ENCODE data around the gene ST7L. TPM values are rescaled to one million over a fixed set of nuclear protein-coding genes. Genes with fewer than 3 reads are reported as not detected.

ST7L gene
- total and polyA plus RNA-seq, 10 of the 15 experiments (the other 5 are each of a cell fraction or from before 2014, with no cell fraction given), result 3.6 to 13.7 (median 8.9) TPM

- FAIRE-seq, result no peak
- H3K4me2 ChIP-seq (ENCODE audit: control insufficient read depth, insufficient read depth), result no peak overlapping the region
- TF ChIP-seq RBBP5 (conservative IDR thresholded peaks at IDR 0.05) (no peak), EP300 (IDR thresholded peaks at IDR 0.05; ENCODE audit: borderline replicate concordance in 1 of 2, control insufficient read depth in 1 of 2, low read depth in 2 of 2, low read length in 2 of 2) (no peak), EED (IDR thresholded peaks at IDR 0.05; ENCODE audit: low read depth) (no peak), ZZZ3 (IDR thresholded peaks at IDR 0.05; ENCODE audit: control insufficient read depth, insufficient read length, low read depth) (no peak), SIX5 (IDR thresholded peaks at IDR 0.05; ENCODE audit: low read depth, low read length, severe bottlenecking) (no peak), MYB (IDR thresholded peaks at IDR 0.05; ENCODE audit: borderline replicate concordance, low read depth, low read length) (no peak), SP1 (IDR thresholded peaks at IDR 0.05; ENCODE audit: low read depth, low read length) (no peak), YY1 (IDR thresholded peaks at IDR 0.05; ENCODE audit: low read depth, low read length) (no peak), IRF4 (IDR thresholded peaks at IDR 0.05; ENCODE audit: low read depth, low read length) (no peak), HDAC6 (IDR thresholded peaks at IDR 0.05; ENCODE audit: unreplicated experiment) (no peak), MTA3 (IDR thresholded peaks at IDR 0.05; ENCODE audit: borderline replicate concordance, low read length) (no peak), PKNOX1 (IDR thresholded peaks at IDR 0.05) (no peak), TCF12 (IDR thresholded peaks at IDR 0.05; ENCODE audit: low read depth, low read length) (no peak)
- TF ChIP-seq, protein P1, sequence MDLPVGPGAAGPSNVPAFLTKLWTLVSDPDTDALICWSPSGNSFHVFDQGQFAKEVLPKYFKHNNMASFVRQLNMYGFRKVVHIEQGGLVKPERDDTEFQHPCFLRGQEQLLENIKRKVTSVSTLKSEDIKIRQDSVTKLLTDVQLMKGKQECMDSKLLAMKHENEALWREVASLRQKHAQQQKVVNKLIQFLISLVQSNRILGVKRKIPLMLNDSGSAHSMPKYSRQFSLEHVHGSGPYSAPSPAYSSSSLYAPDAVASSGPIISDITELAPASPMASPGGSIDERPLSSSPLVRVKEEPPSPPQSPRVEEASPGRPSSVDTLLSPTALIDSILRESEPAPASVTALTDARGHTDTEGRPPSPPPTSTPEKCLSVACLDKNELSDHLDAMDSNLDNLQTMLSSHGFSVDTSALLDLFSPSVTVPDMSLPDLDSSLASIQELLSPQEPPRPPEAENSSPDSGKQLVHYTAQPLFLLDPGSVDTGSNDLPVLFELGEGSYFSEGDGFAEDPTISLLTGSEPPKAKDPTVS (IDR thresholded peaks at IDR 0.05; ENCODE audit: low read depth, low read length), result no peak
- TF ChIP-seq, protein P2, sequence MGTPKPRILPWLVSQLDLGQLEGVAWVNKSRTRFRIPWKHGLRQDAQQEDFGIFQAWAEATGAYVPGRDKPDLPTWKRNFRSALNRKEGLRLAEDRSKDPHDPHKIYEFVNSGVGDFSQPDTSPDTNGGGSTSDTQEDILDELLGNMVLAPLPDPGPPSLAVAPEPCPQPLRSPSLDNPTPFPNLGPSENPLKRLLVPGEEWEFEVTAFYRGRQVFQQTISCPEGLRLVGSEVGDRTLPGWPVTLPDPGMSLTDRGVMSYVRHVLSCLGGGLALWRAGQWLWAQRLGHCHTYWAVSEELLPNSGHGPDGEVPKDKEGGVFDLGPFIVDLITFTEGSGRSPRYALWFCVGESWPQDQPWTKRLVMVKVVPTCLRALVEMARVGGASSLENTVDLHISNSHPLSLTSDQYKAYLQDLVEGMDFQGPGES (IDR thresholded peaks at IDR 0.05), result no peak
- TF ChIP-seq, protein P3, sequence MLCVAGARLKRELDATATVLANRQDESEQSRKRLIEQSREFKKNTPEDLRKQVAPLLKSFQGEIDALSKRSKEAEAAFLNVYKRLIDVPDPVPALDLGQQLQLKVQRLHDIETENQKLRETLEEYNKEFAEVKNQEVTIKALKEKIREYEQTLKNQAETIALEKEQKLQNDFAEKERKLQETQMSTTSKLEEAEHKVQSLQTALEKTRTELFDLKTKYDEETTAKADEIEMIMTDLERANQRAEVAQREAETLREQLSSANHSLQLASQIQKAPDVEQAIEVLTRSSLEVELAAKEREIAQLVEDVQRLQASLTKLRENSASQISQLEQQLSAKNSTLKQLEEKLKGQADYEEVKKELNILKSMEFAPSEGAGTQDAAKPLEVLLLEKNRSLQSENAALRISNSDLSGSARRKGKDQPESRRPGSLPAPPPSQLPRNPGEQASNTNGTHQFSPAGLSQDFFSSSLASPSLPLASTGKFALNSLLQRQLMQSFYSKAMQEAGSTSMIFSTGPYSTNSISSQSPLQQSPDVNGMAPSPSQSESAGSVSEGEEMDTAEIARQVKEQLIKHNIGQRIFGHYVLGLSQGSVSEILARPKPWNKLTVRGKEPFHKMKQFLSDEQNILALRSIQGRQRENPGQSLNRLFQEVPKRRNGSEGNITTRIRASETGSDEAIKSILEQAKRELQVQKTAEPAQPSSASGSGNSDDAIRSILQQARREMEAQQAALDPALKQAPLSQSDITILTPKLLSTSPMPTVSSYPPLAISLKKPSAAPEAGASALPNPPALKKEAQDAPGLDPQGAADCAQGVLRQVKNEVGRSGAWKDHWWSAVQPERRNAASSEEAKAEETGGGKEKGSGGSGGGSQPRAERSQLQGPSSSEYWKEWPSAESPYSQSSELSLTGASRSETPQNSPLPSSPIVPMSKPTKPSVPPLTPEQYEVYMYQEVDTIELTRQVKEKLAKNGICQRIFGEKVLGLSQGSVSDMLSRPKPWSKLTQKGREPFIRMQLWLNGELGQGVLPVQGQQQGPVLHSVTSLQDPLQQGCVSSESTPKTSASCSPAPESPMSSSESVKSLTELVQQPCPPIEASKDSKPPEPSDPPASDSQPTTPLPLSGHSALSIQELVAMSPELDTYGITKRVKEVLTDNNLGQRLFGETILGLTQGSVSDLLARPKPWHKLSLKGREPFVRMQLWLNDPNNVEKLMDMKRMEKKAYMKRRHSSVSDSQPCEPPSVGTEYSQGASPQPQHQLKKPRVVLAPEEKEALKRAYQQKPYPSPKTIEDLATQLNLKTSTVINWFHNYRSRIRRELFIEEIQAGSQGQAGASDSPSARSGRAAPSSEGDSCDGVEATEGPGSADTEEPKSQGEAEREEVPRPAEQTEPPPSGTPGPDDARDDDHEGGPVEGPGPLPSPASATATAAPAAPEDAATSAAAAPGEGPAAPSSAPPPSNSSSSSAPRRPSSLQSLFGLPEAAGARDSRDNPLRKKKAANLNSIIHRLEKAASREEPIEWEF (IDR thresholded peaks at IDR 0.05; ENCODE audit: insufficient replicate concordance, low read depth, low read length), result no peak
- no peak overlapping the region for H3K9ac ChIP-seq (ENCODE audit: control insufficient read depth, insufficient read depth, low read length)
- H3K79me2 ChIP-seq (ENCODE audit: control insufficient read depth, insufficient read depth, low read length), result no peaks in the 10 kb centered on the region
- H3K4me1 ChIP-seq (ENCODE audit: control insufficient read depth, insufficient read depth, low read length), result no peaks in the 10 kb centered on the region; the same call in 1 of the 2 replicates
- no peak for DNase-seq (ENCODE audit: low read depth, low spot score)
- in situ Hi-C loops (cut with MboI), result no loop called here
- no peaks in the 10 kb centered on the region for H3K9me3 ChIP-seq (replicated peaks; ENCODE audit: control insufficient read depth, insufficient read depth, low read length)
- H4K20me1 ChIP-seq (ENCODE audit: control insufficient read depth, insufficient read depth), result no peaks in the 10 kb centered on the region
- intact Hi-C loops (cut with micrococcal nuclease; ENCODE audit: unreplicated experiment), result no loop called here
- H3K27me3 ChIP-seq (replicated peaks in 1 of 2; ENCODE audit: control insufficient read depth in 2 of 2, insufficient read depth in 2 of 2, low read length in 1 of 2), result peaks cover 0 to 3% of the 10 kb centered on the region in 2 experiments; a peak in 2 of 4 replicates
- H3K36me3 ChIP-seq (ENCODE audit: control insufficient read depth in 2 of 2, insufficient read depth in 2 of 2, low read length in 1 of 2), result no peaks in the 10 kb centered on the region
- no peak overlapping the region for H2AFZ ChIP-seq (ENCODE audit: control insufficient read depth, low read depth, low read length)
- BruUV-seq (replicated peaks), result no TSS peak
- no peak for ATAC-seq
- SMC1A ChIA-PET (ENCODE audit: uncharacterized antibody, unreplicated experiment), result no interaction called here
- POLR2A ChIA-PET, result no interaction called here
- CTCF ChIA-PET, result interaction anchor here (1.6 kb wide), 1 partner anchor 13 kb away, joined by 3 read pairs; no protein-coding TSS in a partner anchor
- no peak overlapping the region for H3K4me3 ChIP-seq
- RAD21 ChIA-PET (ENCODE audit: unreplicated experiment), result no interaction called here
- 78% methylated on average over 12 of the region's 12 CpGs for WGBS (ENCODE audit: insufficient coverage, insufficient replicate concordance, low lambda C conversion rate, missing lambda C conversion rate)
- H3K27ac ChIP-seq (ENCODE audit: control insufficient read depth, insufficient read depth), result no peak overlapping the region
These were observed 104.0 kb downstream of the ST7L start for GRCh38 chr1:112514901-112515300.

Measured in GM12878 (cell line).